Activated gamma-delta T cell (primary cell): ENCODE measurements around the gene RAPGEF5.

Source experiments
- DNase-seq: peaks from one replicate; lab custom pipeline; 2025; lab: John Stamatoyannopoulos, UW

The RAPGEF5 gene

GRCh38 chr7:22262538-22262937 is 94.4 kb downstream of the RAPGEF5 start:
- no peak for DNase-seq

- no peak for DNase-seq
Observed at GRCh38 chr7:22256541-22257096, 100.3 kb downstream of the RAPGEF5 start.

- no peak for DNase-seq
Observed at GRCh38 chr7:22255834-22256233, 101.1 kb downstream of the RAPGEF5 start.

GRCh38 chr7:22255342-22255741 is 101.6 kb downstream of the RAPGEF5 start:
- DNase-seq = no peak

- DNase-seq = no peak
Observed at GRCh38 chr7:22252936-22253536, 103.9 kb downstream of the RAPGEF5 start.

GRCh38 chr7:22252016-22252415 is 104.9 kb downstream of the RAPGEF5 start:
- DNase-seq = no peak

GRCh38 chr7:22251281-22251680 is 105.7 kb downstream of the RAPGEF5 start:
- no peak for DNase-seq

GRCh38 chr7:22250390-22250789 is 106.6 kb downstream of the RAPGEF5 start:
- no peak for DNase-seq

GRCh38 chr7:22248111-22248809 is 108.7 kb downstream of the RAPGEF5 start:
- no peak for DNase-seq

- DNase-seq = no peak
Observed at GRCh38 chr7:22241805-22242390, 115.1 kb downstream of the RAPGEF5 start.

- DNase-seq = no peak
Observed at GRCh38 chr7:22240904-22241571, 115.9 kb downstream of the RAPGEF5 start.

GRCh38 chr7:22238354-22239311 is 118.3 kb downstream of the RAPGEF5 start:
- no peak for DNase-seq

GRCh38 chr7:22235134-22235533 is 121.8 kb downstream of the RAPGEF5 start:
- DNase-seq = no peak

GRCh38 chr7:22234227-22234626 is 122.7 kb downstream of the RAPGEF5 start:
- DNase-seq = no peak

GRCh38 chr7:22231806-22232205 is 125.1 kb downstream of the RAPGEF5 start:
- DNase-seq = no peak

GRCh38 chr7:22231141-22231540 is 125.8 kb downstream of the RAPGEF5 start:
- no peak for DNase-seq

GRCh38 chr7:22230238-22230637 is 126.7 kb downstream of the RAPGEF5 start:
- DNase-seq = no peak

- no peak for DNase-seq
Observed at GRCh38 chr7:22229148-22229547, 127.8 kb downstream of the RAPGEF5 start.

GRCh38 chr7:22223807-22224206 is 133.1 kb downstream of the RAPGEF5 start:
- DNase-seq = no peak

- DNase-seq = no peak
Observed at GRCh38 chr7:22220941-22221340, 136.0 kb downstream of the RAPGEF5 start.

GRCh38 chr7:22219739-22220493 is 137.0 kb downstream of the RAPGEF5 start:
- no peak for DNase-seq
